ENCODE results near the gene PRXL2B.
"Not testable (repeated sequence)": the region's sequence is repeated elsewhere in the genome, so short reads cannot be mapped to it uniquely, and the experiment has no call there.

Gene PRXL2B

GRCh38 chr1:2586154-2587070 is at the start of gene PRXL2B:
Gene PRXL2B (plus strand): TSS chr1:2586777. CDS start chr1:2586886, 109 bp downstream.
- peak; percentile 95 for DNase-seq

- no peak for DNase-seq
Measured at GRCh38 chr1:2537784-2538115, 48.8 kb upstream of the PRXL2B start.

GRCh38 chr1:2538376-2538775 is 48.2 kb upstream of the PRXL2B start:
- no peak for DNase-seq

- no peak for DNase-seq
Measured at GRCh38 chr1:2538872-2539271, 47.7 kb upstream of the PRXL2B start.

GRCh38 chr1:2539312-2539907 is 47.2 kb upstream of the PRXL2B start:
- no peak for DNase-seq

GRCh38 chr1:2540816-2541492 is 45.6 kb upstream of the PRXL2B start:
- DNase-seq, result no peak

- DNase-seq, result no peak
Measured at GRCh38 chr1:2541619-2542245, 44.8 kb upstream of the PRXL2B start.

GRCh38 chr1:2542246-2542915 is 44.2 kb upstream of the PRXL2B start:
- DNase-seq, result no peak

GRCh38 chr1:2543543-2544092 is 43.0 kb upstream of the PRXL2B start:
- no peak for DNase-seq

GRCh38 chr1:2544093-2544874 is 42.3 kb upstream of the PRXL2B start:
- DNase-seq, result no peak

GRCh38 chr1:2544875-2545640 is 41.5 kb upstream of the PRXL2B start:
- no peak for DNase-seq

GRCh38 chr1:2545754-2546514 is 40.6 kb upstream of the PRXL2B start:
- peak; percentile 88 for DNase-seq

- peak; percentile 78 for DNase-seq
Measured at GRCh38 chr1:2546515-2547209, 39.9 kb upstream of the PRXL2B start.

GRCh38 chr1:2547210-2548067 is 39.1 kb upstream of the PRXL2B start:
- DNase-seq, result peak; percentile 35

- peak; percentile 80 for DNase-seq
Measured at GRCh38 chr1:2548068-2548589, 38.4 kb upstream of the PRXL2B start.

GRCh38 chr1:2549367-2550029 is 37.1 kb upstream of the PRXL2B start:
- not testable (repeated sequence) for DNase-seq

GRCh38 chr1:2550309-2550861 is 36.2 kb upstream of the PRXL2B start:
- DNase-seq, result not testable (repeated sequence)
